Hepatocyte (in vitro differentiated cells): ENCODE results near the gene SNAP25.

Source experiments
- EZH2 ChIP-seq: fragments of 200-600 bp; sonication (generic); IDR thresholded peaks from 2 replicates; pipeline ENCODE4 v1.6.1; 2016; ENCODE audit warnings: antibody characterized with exemption, mild to moderate bottlenecking, borderline replicate concordance
- TF ChIP-seq, protein P1 (sequence below): fragments of 200-600 bp; sonication (generic); IDR thresholded peaks from 2 replicates; pipeline ENCODE4 v1.5.1; 2016; ENCODE audit warnings: antibody characterized with exemption, mild to moderate bottlenecking; ENCODE audit not compliant: poor library complexity

DNA sequence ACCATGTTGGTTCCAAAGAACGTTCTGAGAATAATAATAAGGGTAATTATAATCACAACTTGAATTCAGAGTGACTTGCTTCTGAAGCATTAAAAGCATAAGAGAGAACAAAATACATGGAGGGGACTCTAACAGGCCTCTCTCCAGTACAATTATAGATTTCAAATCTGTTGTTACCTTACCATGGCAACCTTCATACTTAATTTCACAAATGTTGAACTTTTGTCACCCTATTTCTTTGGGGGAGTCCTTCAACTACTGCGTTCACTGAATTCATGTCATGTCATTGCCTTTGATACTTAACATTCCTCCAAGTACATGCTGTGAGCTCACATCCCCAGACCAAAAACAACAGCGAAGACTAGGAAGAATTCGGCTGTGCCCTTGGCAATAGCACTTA is 111.4 kb downstream of the SNAP25 start:
- TF ChIP-seq, protein P1, sequence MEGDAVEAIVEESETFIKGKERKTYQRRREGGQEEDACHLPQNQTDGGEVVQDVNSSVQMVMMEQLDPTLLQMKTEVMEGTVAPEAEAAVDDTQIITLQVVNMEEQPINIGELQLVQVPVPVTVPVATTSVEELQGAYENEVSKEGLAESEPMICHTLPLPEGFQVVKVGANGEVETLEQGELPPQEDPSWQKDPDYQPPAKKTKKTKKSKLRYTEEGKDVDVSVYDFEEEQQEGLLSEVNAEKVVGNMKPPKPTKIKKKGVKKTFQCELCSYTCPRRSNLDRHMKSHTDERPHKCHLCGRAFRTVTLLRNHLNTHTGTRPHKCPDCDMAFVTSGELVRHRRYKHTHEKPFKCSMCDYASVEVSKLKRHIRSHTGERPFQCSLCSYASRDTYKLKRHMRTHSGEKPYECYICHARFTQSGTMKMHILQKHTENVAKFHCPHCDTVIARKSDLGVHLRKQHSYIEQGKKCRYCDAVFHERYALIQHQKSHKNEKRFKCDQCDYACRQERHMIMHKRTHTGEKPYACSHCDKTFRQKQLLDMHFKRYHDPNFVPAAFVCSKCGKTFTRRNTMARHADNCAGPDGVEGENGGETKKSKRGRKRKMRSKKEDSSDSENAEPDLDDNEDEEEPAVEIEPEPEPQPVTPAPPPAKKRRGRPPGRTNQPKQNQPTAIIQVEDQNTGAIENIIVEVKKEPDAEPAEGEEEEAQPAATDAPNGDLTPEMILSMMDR = no peak
- no peak for TF ChIP-seq EZH2
